ENCODE results near the gene CCT2.
A peak's percentile ranks its signal among the peaks of the same experiment; 100 is the strongest.

CCT2 gene

DNA sequence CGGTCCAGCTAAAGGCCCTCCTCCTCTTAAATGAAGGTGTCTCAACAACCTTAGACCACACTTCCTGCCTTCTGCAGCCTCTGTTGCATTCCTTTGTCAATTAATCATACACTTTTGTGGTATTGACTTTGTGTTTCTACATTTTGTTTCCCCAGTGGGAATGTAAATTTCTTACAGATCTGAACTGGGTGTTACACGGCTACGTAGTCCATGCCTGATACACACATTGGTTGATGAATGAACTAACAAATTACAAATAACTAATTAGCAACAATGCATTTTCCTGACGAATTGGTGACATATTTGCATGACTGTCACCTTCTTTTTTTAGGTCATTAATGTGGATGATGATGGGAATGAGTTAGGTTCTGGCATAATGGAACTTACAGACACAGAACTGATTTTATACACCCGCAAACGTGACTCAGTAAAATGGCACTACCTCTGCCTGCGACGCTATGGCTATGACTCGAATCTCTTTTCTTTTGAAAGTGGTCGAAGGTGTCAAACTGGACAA, 15.2 kb upstream of the CCT2 start:
- no peak overlapping the region for H3K27ac ChIP-seq
- TF ChIP-seq ZFX (IDR thresholded peaks at IDR 0.05) (no peak), CTCF (conservative IDR thresholded peaks at IDR 0.05) (no peak)

GRCh38 chr12:69570545-69571399, 14.5 kb upstream of the CCT2 start:
- TF ChIP-seq ZFX (IDR thresholded peaks at IDR 0.05) (no peak), CTCF (conservative IDR thresholded peaks at IDR 0.05) (peak; percentile 93)
- H3K27ac ChIP-seq: no peak overlapping the region

DNA sequence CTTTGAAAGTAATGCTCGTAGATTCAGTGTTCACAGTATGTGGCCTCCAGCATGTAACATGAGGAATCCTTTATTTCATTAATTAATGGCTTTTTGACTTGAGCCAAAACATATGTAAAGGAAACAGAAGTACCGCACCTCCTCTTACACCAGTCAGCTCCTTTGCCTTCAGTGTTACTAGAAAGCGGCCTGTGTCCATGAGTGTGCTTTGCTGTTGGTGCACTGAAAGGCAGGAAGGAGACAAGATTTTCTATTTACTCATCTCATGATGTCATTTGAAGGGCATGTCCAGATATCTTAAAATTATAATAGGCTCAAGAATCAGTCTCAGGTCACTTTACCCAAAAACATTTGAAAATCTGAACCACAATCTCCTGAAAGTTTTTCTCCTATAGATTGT, 9.9 kb upstream of the CCT2 start:
- TF ChIP-seq ZFX (IDR thresholded peaks at IDR 0.05): no peak
- H3K27ac ChIP-seq: no peak overlapping the region

DNA sequence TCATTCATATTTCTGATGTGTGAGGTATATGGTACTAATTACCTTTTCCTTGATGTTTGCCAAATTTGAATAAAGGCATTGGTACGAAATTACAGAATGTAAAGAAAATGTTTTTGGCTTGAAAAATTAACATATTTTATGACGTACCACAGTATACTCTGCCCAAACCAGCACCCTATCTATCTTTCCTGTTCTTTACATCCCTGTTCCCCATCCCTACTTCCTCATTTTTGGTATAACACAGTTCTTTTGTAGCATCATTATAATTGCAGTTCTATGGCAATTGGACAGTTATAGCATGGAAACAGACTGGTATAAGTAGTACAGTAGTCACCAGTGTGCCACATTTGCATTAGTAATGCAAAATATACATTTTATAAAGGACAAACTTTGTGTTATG, 7.0 kb upstream of the CCT2 start:
- no peak for TF ChIP-seq ZFX (IDR thresholded peaks at IDR 0.05)
- TF ChIP-seq CTCF (conservative IDR thresholded peaks at IDR 0.05): no peak

GRCh38 chr12:69579029-69579428, 6.2 kb upstream of the CCT2 start:
- TF ChIP-seq CTCF (conservative IDR thresholded peaks at IDR 0.05) (no peak), ZFX (IDR thresholded peaks at IDR 0.05) (no peak)

More for the DNA sequence above, 7.0 kb upstream of the CCT2 start:
- H3K27ac ChIP-seq: no peak overlapping the region

GRCh38 chr12:69580074-69580473, 5.2 kb upstream of the CCT2 start:
- no peak for TF ChIP-seq CTCF (conservative IDR thresholded peaks at IDR 0.05)
- no peak overlapping the region for H3K27ac ChIP-seq

More at GRCh38 chr12:69579029-69579428, 6.2 kb upstream of the CCT2 start:
- no peak overlapping the region for H3K27ac ChIP-seq

DNA sequence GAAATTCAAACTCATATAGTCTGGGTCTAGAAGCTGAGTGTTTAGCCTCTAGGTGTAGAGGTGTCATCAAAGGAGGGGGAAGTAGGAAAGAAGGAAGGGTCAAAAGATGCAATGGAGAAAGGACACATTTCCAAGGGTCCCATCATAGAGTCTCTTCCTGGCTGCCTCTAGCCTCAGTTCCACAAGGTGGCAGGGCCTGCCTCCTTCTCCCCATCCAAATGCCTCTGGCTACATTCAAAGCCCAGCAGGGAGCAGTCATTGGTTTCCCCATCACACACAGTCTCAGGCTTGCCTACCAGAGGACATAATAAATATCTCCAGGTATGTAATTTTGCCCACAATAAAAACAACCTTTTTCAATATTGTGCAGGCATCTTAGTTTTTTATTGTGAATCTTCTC, 2.1 kb upstream of the CCT2 start:
- no peak overlapping the region for H3K27ac ChIP-seq
- no peak for TF ChIP-seq CTCF (conservative IDR thresholded peaks at IDR 0.05)
- TF ChIP-seq ZFX (IDR thresholded peaks at IDR 0.05): no peak

DNA sequence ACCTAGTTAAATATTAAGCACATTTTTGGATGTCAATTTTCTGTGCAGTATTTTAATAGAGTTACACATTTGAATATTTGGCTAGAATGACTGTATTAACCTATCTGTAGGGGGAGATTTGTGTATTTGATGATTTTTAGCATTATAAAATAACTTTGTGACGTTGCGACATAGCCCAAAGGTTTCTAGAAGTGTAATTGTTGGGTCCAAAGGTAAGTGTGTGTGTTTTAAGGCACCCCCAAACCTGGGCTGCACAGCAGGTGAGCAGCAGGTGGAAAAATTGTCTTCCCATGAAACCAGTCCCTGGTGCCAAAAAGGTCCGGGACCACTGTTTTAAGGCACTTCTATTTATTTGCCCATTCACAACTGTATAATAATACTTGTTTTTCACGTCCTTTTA, 3.3 kb downstream of the CCT2 start:
- TF ChIP-seq CTCF (conservative IDR thresholded peaks at IDR 0.05) (no peak), ZFX (IDR thresholded peaks at IDR 0.05) (no peak)
- H3K27ac ChIP-seq: no peak overlapping the region
